Uterus (tissue), 4 donors: ENCODE results near the gene PCLO. TPM values are rescaled to one million over a fixed set of nuclear protein-coding genes. Genes with fewer than 3 reads are reported as not detected.

Experiments used
- DNase-seq, 2 donors: peaks; one replicate each; pipeline ENCODE4 v3.0.0-alpha.2; 2019 to 2020
- H3K27ac ChIP-seq, 2 donors: fragments of 200-600 bp; sonication (generic); 1 replicate in 1 of 2; 2 replicates in 1 of 2; pipeline ENCODE4 v1.5.1; 2016 to 2018
- H3K27me3 ChIP-seq, 2 donors: fragments of 200-600 bp; sonication (generic); one replicate each; pipeline ENCODE4 v1.5.1; 2018 to 2019; ENCODE audit warnings: control low read depth in 1 of 2
- H3K36me3 ChIP-seq, 2 donors: fragments of 200-600 bp; sonication (generic); one replicate each; pipeline ENCODE4 v1.5.1; 2019; ENCODE audit warnings: control low read depth in 1 of 2
- H3K4me1 ChIP-seq, 2 donors: fragments of 200-600 bp; sonication (generic); one replicate each; pipeline ENCODE4 v1.5.1; 2018 to 2019; ENCODE audit warnings: control low read depth in 1 of 2
- H3K4me3 ChIP-seq, 2 donors: fragments of 200-600 bp; sonication (generic); 1 replicate in 1 of 2; 2 replicates in 1 of 2; pipeline ENCODE4 v1.5.1; 2018 to 2019; ENCODE audit warnings: mild to moderate bottlenecking in 1 of 2
- H3K9me3 ChIP-seq, 2 donors: fragments of 200-600 bp; sonication (generic); one replicate each; pipeline ENCODE4 v1.5.1; 2019; ENCODE audit warnings: control low read depth in 1 of 2
- CTCF ChIP-seq, 4 experiments: fragments of 200-600 bp in 2 of 4; fragments of 450-650 bp in 2 of 4; sonication (generic) in 2 of 4; IDR thresholded peaks; one replicate each; pipeline ENCODE4 v1.5.1; 2016 to 2019; ENCODE audit warnings: antibody characterized with exemption in 4 of 4, mild to moderate bottlenecking in 2 of 4, moderate library complexity in 1 of 4
- POLR2A ChIP-seq, 2 donors: fragments of 450-650 bp; IDR thresholded peaks; one replicate each; pipeline ENCODE4 v1.6.1; 2016; ENCODE audit warnings: antibody characterized with exemption in 2 of 2, mild to moderate bottlenecking in 1 of 2, moderate library complexity in 1 of 2
- intact Hi-C: fragments of 100-400 bp; cut with DNase I; formaldehyde crosslinking; loops from one replicate; pipeline ENCODE4 v1.15.1; 2023; ENCODE audit warnings: low total_unique reads
- total RNA-seq, 4 donors: library from RNA; depleted of rRNA in 3 of 4; stranded (reverse); fragments of >200 nt in 3 of 4; gene quantifications; one replicate each; pipeline versions ENCODE4 v1.1.0 to v1.2.4, GENCODE V29; 2014 to 2023
- donor health status: DM: yes; HTN: yes; CAD: no.

The PCLO gene
- total RNA-seq, 4 donors from 2014 or later: 0.26 to 4.4 (median 1.4) TPM

- Histone ChIP-seq H3K27me3 (no peaks in the 10 kb centered on the region), H3K4me1 (no peaks in the 10 kb centered on the region), H3K9me3 (no peaks in the 10 kb centered on the region), H3K36me3 (no peaks in the 10 kb centered on the region), H3K4me3 (no peak overlapping the region), H3K27ac (no peak overlapping the region)
- intact Hi-C loops: no loop called here
- no peak for TF ChIP-seq POLR2A (IDR thresholded peaks at IDR 0.05)
- no peak for TF ChIP-seq CTCF (IDR thresholded peaks at IDR 0.05)
- no peak for DNase-seq
Observed at GRCh38 chr7:82805527-82805960, 357.1 kb downstream of the PCLO start.

- Histone ChIP-seq H3K27me3 (no peaks in the 10 kb centered on the region), H3K4me3 (no peak overlapping the region), H3K36me3 (no peaks in the 10 kb centered on the region), H3K27ac (no peak overlapping the region), H3K4me1 (no peaks in the 10 kb centered on the region), H3K9me3 (no peaks in the 10 kb centered on the region)
- TF ChIP-seq POLR2A (IDR thresholded peaks at IDR 0.05): no peak
- TF ChIP-seq CTCF (IDR thresholded peaks at IDR 0.05): no peak
- intact Hi-C loops: no loop called here
- DNase-seq: no peak
Observed at GRCh38 chr7:82803411-82803810, 359.3 kb downstream of the PCLO start.

GRCh38 chr7:82789883-82790609 is 372.6 kb downstream of the PCLO start:
- Histone ChIP-seq H3K27me3 (no peaks in the 10 kb centered on the region), H3K4me1 (no peaks in the 10 kb centered on the region), H3K9me3 (no peaks in the 10 kb centered on the region), H3K27ac (no peak overlapping the region), H3K4me3 (no peak overlapping the region), H3K36me3 (no peaks in the 10 kb centered on the region)
- TF ChIP-seq CTCF (IDR thresholded peaks at IDR 0.05) (no peak), POLR2A (IDR thresholded peaks at IDR 0.05) (no peak)
- intact Hi-C loops: no loop called here
- DNase-seq: no peak

- Histone ChIP-seq H3K27me3 (no peaks in the 10 kb centered on the region), H3K36me3 (no peaks in the 10 kb centered on the region), H3K4me3 (no peak overlapping the region), H3K9me3 (no peaks in the 10 kb centered on the region), H3K27ac (no peak overlapping the region), H3K4me1 (no peaks in the 10 kb centered on the region)
- intact Hi-C loops: no loop called here
- no peak for TF ChIP-seq CTCF (IDR thresholded peaks at IDR 0.05)
- no peak for TF ChIP-seq POLR2A (IDR thresholded peaks at IDR 0.05)
- DNase-seq: no peak
Observed at GRCh38 chr7:82778021-82778420, 384.7 kb downstream of the PCLO start.

GRCh38 chr7:82762880-82763279 is 399.8 kb downstream of the PCLO start:
- Histone ChIP-seq H3K4me1 (no peaks in the 10 kb centered on the region), H3K27me3 (no peaks in the 10 kb centered on the region), H3K27ac (no peak overlapping the region), H3K4me3 (no peak overlapping the region), H3K9me3 (no peaks in the 10 kb centered on the region), H3K36me3 (no peaks in the 10 kb centered on the region)
- TF ChIP-seq POLR2A (IDR thresholded peaks at IDR 0.05) (no peak), CTCF (IDR thresholded peaks at IDR 0.05) (no peak)
- intact Hi-C loops: no loop called here
- DNase-seq: no peak
